ENCODE data around the gene ROCK1.

DNA sequence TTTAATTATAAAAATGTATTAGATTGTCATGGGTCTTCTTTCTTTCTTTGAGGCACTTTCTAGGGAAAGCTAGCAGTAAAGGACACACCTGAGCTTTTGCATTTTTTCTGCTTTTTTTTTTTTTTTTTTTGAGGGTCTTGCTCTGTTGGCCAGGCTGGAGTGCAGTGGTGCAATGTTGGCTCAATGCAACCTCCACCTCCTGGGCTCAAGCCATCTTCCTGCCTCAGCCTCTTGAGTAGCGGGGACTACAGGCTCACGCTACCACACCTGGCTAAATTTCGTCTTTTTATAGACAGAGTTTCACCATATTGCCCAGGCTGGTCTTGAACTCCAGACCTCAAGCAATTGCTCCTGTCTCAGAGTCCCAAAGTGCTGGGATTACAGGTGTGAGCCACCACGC lies 40.5 kb downstream of the ROCK1 start:
- TF ChIP-seq FOSL1 (IDR thresholded peaks at IDR 0.05; ENCODE audit: insufficient read depth, low read depth, low read length) (no peak), HDAC2 (IDR thresholded peaks at IDR 0.05; ENCODE audit: borderline replicate concordance in 1 of 2, low read depth in 2 of 2, low read length in 2 of 2) (no peak), SP1 (IDR thresholded peaks at IDR 0.05; ENCODE audit: low read depth, low read length) (no peak), CBX8 (IDR thresholded peaks at IDR 0.05; ENCODE audit: borderline replicate concordance, low read depth, low read length) (no peak), KDM5A (IDR thresholded peaks at IDR 0.05; ENCODE audit: low read length) (no peak), CEBPB (IDR thresholded peaks at IDR 0.05; ENCODE audit: low read depth, low read length) (no peak), HDAC6 (IDR thresholded peaks at IDR 0.05; ENCODE audit: low read depth, low read length) (no peak), TAF1 (IDR thresholded peaks at IDR 0.05; ENCODE audit: low read depth, low read length) (no peak), TBP (IDR thresholded peaks at IDR 0.05; ENCODE audit: low read depth, low read length) (no peak), ZNF274 (IDR thresholded peaks at IDR 0.05; ENCODE audit: borderline replicate concordance, extremely low read depth, low read length) (no peak)
- TF ChIP-seq, protein P1, sequence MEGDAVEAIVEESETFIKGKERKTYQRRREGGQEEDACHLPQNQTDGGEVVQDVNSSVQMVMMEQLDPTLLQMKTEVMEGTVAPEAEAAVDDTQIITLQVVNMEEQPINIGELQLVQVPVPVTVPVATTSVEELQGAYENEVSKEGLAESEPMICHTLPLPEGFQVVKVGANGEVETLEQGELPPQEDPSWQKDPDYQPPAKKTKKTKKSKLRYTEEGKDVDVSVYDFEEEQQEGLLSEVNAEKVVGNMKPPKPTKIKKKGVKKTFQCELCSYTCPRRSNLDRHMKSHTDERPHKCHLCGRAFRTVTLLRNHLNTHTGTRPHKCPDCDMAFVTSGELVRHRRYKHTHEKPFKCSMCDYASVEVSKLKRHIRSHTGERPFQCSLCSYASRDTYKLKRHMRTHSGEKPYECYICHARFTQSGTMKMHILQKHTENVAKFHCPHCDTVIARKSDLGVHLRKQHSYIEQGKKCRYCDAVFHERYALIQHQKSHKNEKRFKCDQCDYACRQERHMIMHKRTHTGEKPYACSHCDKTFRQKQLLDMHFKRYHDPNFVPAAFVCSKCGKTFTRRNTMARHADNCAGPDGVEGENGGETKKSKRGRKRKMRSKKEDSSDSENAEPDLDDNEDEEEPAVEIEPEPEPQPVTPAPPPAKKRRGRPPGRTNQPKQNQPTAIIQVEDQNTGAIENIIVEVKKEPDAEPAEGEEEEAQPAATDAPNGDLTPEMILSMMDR (IDR thresholded peaks at IDR 0.05; ENCODE audit: control extremely low read depth in 1 of 3, insufficient read depth in 1 of 3, low read depth in 1 of 3, low read length in 3 of 3): no peak
- TF ChIP-seq, protein P2, sequence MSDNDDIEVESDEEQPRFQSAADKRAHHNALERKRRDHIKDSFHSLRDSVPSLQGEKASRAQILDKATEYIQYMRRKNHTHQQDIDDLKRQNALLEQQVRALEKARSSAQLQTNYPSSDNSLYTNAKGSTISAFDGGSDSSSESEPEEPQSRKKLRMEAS (IDR thresholded peaks at IDR 0.05): no peak
- TF ChIP-seq, protein P3, sequence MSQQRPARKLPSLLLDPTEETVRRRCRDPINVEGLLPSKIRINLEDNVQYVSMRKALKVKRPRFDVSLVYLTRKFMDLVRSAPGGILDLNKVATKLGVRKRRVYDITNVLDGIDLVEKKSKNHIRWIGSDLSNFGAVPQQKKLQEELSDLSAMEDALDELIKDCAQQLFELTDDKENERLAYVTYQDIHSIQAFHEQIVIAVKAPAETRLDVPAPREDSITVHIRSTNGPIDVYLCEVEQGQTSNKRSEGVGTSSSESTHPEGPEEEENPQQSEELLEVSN (IDR thresholded peaks at IDR 0.05): no peak
- TF ChIP-seq, protein P4, sequence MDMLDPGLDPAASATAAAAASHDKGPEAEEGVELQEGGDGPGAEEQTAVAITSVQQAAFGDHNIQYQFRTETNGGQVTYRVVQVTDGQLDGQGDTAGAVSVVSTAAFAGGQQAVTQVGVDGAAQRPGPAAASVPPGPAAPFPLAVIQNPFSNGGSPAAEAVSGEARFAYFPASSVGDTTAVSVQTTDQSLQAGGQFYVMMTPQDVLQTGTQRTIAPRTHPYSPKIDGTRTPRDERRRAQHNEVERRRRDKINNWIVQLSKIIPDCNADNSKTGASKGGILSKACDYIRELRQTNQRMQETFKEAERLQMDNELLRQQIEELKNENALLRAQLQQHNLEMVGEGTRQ (IDR thresholded peaks at IDR 0.05; ENCODE audit: low read length): no peak

Data from H1 (cell line).